Astrocyte of the spinal cord (primary cell): Measurements from ENCODE around the gene LMO2.

Experiments used
- DNase-seq: peaks from one replicate; pipeline ENCODE4 v3.0.0; 2011; ENCODE audit warnings: low read depth, low spot score
- H3K4me3 ChIP-seq: 2 replicates; pipeline ENCODE4 v1.5.1; 2011; ENCODE audit warnings: low read depth, mild to moderate bottlenecking, low read length, moderate library complexity
- CTCF ChIP-seq: IDR thresholded peaks from 2 replicates; pipeline ENCODE4 v1.5.1; 2012; ENCODE audit warnings: low read depth, mild to moderate bottlenecking, low read length, inconsistent platforms
- in situ Hi-C: cut with HindIII; loops from 2 replicates; pipeline ENCODE4 v1.10.0; 2017; ENCODE audit warnings: low sequenced_read_pairs

LMO2 gene

GRCh38 chr11:33874910-33875490 lies 16.9 kb downstream of the LMO2 start:
- TF ChIP-seq CTCF = no peak
- DNase-seq = no peak

GRCh38 chr11:33874433-33874832 lies 17.4 kb downstream of the LMO2 start:
- no peak for TF ChIP-seq CTCF
- no peak for DNase-seq
- H3K4me3 ChIP-seq = no peak overlapping the region
- in situ Hi-C loops = no loop called here

More at GRCh38 chr11:33874910-33875490, 16.9 kb downstream of the LMO2 start:
- in situ Hi-C loops = no loop called here
- H3K4me3 ChIP-seq = no peak overlapping the region

GRCh38 chr11:33869481-33870422 lies 22.1 kb downstream of the LMO2 start:
- no peak for TF ChIP-seq CTCF
- peak; percentile 25 for DNase-seq

GRCh38 chr11:33868647-33869461 lies 23.0 kb downstream of the LMO2 start:
- no peak for TF ChIP-seq CTCF
- no peak for DNase-seq
- in situ Hi-C loops = no loop called here
- peak overlapping the region; percentile 50 for H3K4me3 ChIP-seq

More at GRCh38 chr11:33869481-33870422, 22.1 kb downstream of the LMO2 start:
- in situ Hi-C loops = no loop called here
- peak overlapping the region; percentile 50 for H3K4me3 ChIP-seq

GRCh38 chr11:33867996-33868646 lies 23.8 kb downstream of the LMO2 start:
- DNase-seq = no peak
- in situ Hi-C loops = no loop called here
- no peak overlapping the region for H3K4me3 ChIP-seq
- TF ChIP-seq CTCF = no peak

- no peak for DNase-seq
- no peak for TF ChIP-seq CTCF
- in situ Hi-C loops = no loop called here
- no peak overlapping the region for H3K4me3 ChIP-seq
Measured at GRCh38 chr11:33867561-33867960, 24.3 kb downstream of the LMO2 start.
